Liver (tissue), 9 donors: ENCODE data around the gene MYBPH. TPM values are rescaled to one million over a fixed set of nuclear protein-coding genes. Genes with fewer than 3 reads are reported as not detected.

Experiments
- DNase-seq: peaks from one replicate; pipeline ENCODE4 v3.0.0-alpha.2; 2017; ENCODE audit warnings: low spot score
- H3K27ac ChIP-seq, 2 donors: one replicate each; pipeline ENCODE4 v1.7.0; 2013; ENCODE audit warnings: inconsistent platforms in 2 of 2, low read length in 2 of 2, control low read depth in 1 of 2, low read depth in 1 of 2, mild to moderate bottlenecking in 1 of 2
- H3K27me3 ChIP-seq, 4 donors: one replicate each; pipeline versions ENCODE4 v1.6.1 to v1.7.0; 2013; ENCODE audit warnings: low read length in 3 of 4, inconsistent platforms in 1 of 4, mild to moderate bottlenecking in 1 of 4, moderate library complexity in 1 of 4; ENCODE audit not compliant: control insufficient read depth in 4 of 4, insufficient read depth in 4 of 4
- H3K36me3 ChIP-seq, 4 donors: one replicate each; pipeline versions ENCODE4 v1.6.1 to v1.7.0; 2013; ENCODE audit warnings: low read length in 3 of 4, mild to moderate bottlenecking in 3 of 4, low read depth in 1 of 4, moderate library complexity in 1 of 4; ENCODE audit not compliant: control insufficient read depth in 4 of 4, insufficient read depth in 3 of 4
- H3K4me1 ChIP-seq, 4 donors: one replicate each; pipeline versions ENCODE4 v1.6.1 to v1.7.0; 2013; ENCODE audit warnings: low read length in 3 of 4, mild to moderate bottlenecking in 3 of 4, moderate library complexity in 1 of 4; ENCODE audit not compliant: control insufficient read depth in 4 of 4, insufficient read depth in 4 of 4
- H3K4me3 ChIP-seq, 3 donors: one replicate each; pipeline versions ENCODE4 v1.6.1 to v1.7.0; 2013; ENCODE audit warnings: low read length in 3 of 3, control low read depth in 1 of 3, low read depth in 1 of 3, mild to moderate bottlenecking in 1 of 3
- H3K9ac ChIP-seq, 2 donors: one replicate each; pipeline ENCODE4 v1.7.0; 2013; ENCODE audit warnings: low read length in 2 of 2, mild to moderate bottlenecking in 2 of 2, moderate library complexity in 2 of 2, control low read depth in 1 of 2, low read depth in 1 of 2
- H3K9me3 ChIP-seq, 4 donors: one replicate each; pipeline versions ENCODE4 v1.6.1 to v1.7.0; 2013; ENCODE audit warnings: low read length in 3 of 4; ENCODE audit not compliant: control insufficient read depth in 4 of 4
- EGR1 ChIP-seq, 2 donors: IDR thresholded peaks; 2 replicates each; pipeline ENCODE4 v1.6.1; 2016 to 2018; ENCODE audit warnings: antibody characterized with exemption in 2 of 2, low read depth in 2 of 2
- FOXA2 ChIP-seq: IDR thresholded peaks from 2 replicates; pipeline ENCODE4 v1.6.1; 2016; ENCODE audit warnings: antibody characterized with exemption
- GABPA ChIP-seq, 2 donors: IDR thresholded peaks in 1 of 2; conservative IDR thresholded peaks in 1 of 2; 2 replicates each; pipeline ENCODE4 v1.6.1; 2016; ENCODE audit warnings: antibody characterized with exemption in 2 of 2, mild to moderate bottlenecking in 1 of 2, moderate library complexity in 1 of 2
- HNF4A ChIP-seq, 2 donors: conservative IDR thresholded peaks; 2 replicates each; pipeline ENCODE4 v1.6.1; 2016; ENCODE audit warnings: antibody characterized with exemption in 2 of 2, mild to moderate bottlenecking in 2 of 2
- HNF4G ChIP-seq: IDR thresholded peaks from 2 replicates; pipeline ENCODE4 v1.6.1; 2016; ENCODE audit warnings: antibody characterized with exemption
- JUND ChIP-seq, 2 donors: IDR thresholded peaks; 2 replicates each; pipeline ENCODE4 v1.6.1; 2016; ENCODE audit warnings: antibody characterized with exemption in 2 of 2
- NR2F2 ChIP-seq: IDR thresholded peaks from 2 replicates; pipeline ENCODE4 v1.6.1; 2016; ENCODE audit warnings: antibody characterized with exemption
- RXRA ChIP-seq, 2 donors: IDR thresholded peaks; 2 replicates each; pipeline ENCODE4 v1.6.1; 2017 to 2018; ENCODE audit warnings: antibody characterized with exemption in 2 of 2, mild to moderate bottlenecking in 1 of 2
- SP1 ChIP-seq: IDR thresholded peaks from 2 replicates; pipeline ENCODE4 v1.6.1; 2018; ENCODE audit warnings: antibody characterized with exemption, mild to moderate bottlenecking
- TAF1 ChIP-seq: conservative IDR thresholded peaks from 2 replicates; pipeline ENCODE4 v1.6.1; 2016; ENCODE audit warnings: antibody characterized with exemption, mild to moderate bottlenecking
- YY1 ChIP-seq: IDR thresholded peaks from 2 replicates; pipeline ENCODE4 v1.6.1; 2016; ENCODE audit warnings: antibody characterized with exemption, mild to moderate bottlenecking
- WGBS: extraction: QIAGEN DNeasy Blood & Tissue Kit; methylation state at CpG from one replicate; pipeline ENCODE4 v1.1.7; 2013; 5-methylcytosine and 5-hydroxymethylcytosine counted together
- polyA plus RNA-seq, 2 donors: library from polyadenylated mRNA; stranded (reverse) in 1 of 2; unstranded in 1 of 2; fragments of 200-250 nt in 1 of 2; fragments of >200 nt in 1 of 2; fragmentation: Nextera tagmentation in 1 of 2; extraction: Ambion mirVana in 1 of 2; gene quantifications; one replicate each; pipeline versions ENCODE4 v1.2.1 to v1.2.3, GENCODE V29; 2013 to 2015
- total RNA-seq, 2 donors: library from RNA; depleted of rRNA; stranded (reverse); fragments of >200 nt; gene quantifications; one replicate each; pipeline ENCODE4 v1.2.3, GENCODE V29; 2014
- TF ChIP-seq, protein P1 (sequence below): IDR thresholded peaks from 2 replicates; pipeline ENCODE4 v1.6.1; 2016; ENCODE audit warnings: antibody characterized with exemption
- TF ChIP-seq, protein P2 (sequence below): fragments of 150-350 bp; IDR thresholded peaks from 2 replicates; pipeline ENCODE4 v1.5.1; 2017; ENCODE audit warnings: improper control_type of control experiment, low read depth, low read length; ENCODE audit not compliant: missing input control
- TF ChIP-seq, protein P3 (sequence below): IDR thresholded peaks from 2 replicates; pipeline ENCODE4 v1.6.1; 2016; ENCODE audit warnings: antibody characterized with exemption, mild to moderate bottlenecking
- TF ChIP-seq, protein P4 (sequence below): IDR thresholded peaks from 2 replicates; pipeline ENCODE4 v1.6.1; 2016; ENCODE audit warnings: antibody characterized with exemption
- TF ChIP-seq, protein P5 (sequence below): IDR thresholded peaks from 2 replicates; pipeline ENCODE4 v1.6.1; 2016; ENCODE audit warnings: antibody characterized with exemption
- donor health status: healthy.
- donor health status: healthy.
- donor health status: healthy.
- donor health status: healthy.
- donor health status: healthy.

MYBPH gene
- total and polyA plus RNA-seq, 4 donors = 0.09 TPM; not detected in 3

DNA sequence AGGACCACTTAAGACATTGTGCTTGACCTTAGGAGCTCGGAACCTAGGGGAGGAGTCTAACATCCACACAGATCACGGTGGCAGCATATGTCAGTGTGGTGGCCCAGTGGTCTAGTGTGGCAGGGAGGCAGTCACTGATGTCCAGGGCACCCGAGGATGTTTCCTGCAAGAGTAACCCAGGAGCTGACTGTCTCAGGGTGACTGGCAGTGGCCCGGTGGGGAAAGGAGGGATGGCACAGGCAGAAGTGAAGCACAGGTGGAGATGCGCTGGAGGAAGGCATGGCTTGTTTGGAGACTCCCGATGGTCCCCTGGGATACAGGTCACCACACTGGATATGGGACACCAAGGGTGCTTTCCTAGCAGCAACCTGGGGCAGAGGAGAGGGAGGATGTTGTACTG is 37.5 kb upstream of the MYBPH start:
- 92% methylated on average over 6 of the region's 6 CpGs for WGBS
- no peaks in the 10 kb centered on the region for H3K9me3 ChIP-seq
- TF ChIP-seq RXRA (IDR thresholded peaks at IDR 0.05) = no peak
- TF ChIP-seq JUND (IDR thresholded peaks at IDR 0.05) = no peak
- no peak for TF ChIP-seq TAF1
- no peak for TF ChIP-seq SP1
- TF ChIP-seq FOXA2 = no peak
- TF ChIP-seq, protein P1, sequence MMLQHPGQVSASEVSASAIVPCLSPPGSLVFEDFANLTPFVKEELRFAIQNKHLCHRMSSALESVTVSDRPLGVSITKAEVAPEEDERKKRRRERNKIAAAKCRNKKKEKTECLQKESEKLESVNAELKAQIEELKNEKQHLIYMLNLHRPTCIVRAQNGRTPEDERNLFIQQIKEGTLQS = no peak
- TF ChIP-seq, protein P2, sequence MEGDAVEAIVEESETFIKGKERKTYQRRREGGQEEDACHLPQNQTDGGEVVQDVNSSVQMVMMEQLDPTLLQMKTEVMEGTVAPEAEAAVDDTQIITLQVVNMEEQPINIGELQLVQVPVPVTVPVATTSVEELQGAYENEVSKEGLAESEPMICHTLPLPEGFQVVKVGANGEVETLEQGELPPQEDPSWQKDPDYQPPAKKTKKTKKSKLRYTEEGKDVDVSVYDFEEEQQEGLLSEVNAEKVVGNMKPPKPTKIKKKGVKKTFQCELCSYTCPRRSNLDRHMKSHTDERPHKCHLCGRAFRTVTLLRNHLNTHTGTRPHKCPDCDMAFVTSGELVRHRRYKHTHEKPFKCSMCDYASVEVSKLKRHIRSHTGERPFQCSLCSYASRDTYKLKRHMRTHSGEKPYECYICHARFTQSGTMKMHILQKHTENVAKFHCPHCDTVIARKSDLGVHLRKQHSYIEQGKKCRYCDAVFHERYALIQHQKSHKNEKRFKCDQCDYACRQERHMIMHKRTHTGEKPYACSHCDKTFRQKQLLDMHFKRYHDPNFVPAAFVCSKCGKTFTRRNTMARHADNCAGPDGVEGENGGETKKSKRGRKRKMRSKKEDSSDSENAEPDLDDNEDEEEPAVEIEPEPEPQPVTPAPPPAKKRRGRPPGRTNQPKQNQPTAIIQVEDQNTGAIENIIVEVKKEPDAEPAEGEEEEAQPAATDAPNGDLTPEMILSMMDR = no peak
- TF ChIP-seq EGR1 (IDR thresholded peaks at IDR 0.05; ENCODE audit: low read depth in 2 of 2) = no peak
- no peak for TF ChIP-seq HNF4G
- no peak for TF ChIP-seq HNF4A (conservative IDR thresholded peaks at IDR 0.05)
- no peak for TF ChIP-seq YY1
- TF ChIP-seq, protein P3, sequence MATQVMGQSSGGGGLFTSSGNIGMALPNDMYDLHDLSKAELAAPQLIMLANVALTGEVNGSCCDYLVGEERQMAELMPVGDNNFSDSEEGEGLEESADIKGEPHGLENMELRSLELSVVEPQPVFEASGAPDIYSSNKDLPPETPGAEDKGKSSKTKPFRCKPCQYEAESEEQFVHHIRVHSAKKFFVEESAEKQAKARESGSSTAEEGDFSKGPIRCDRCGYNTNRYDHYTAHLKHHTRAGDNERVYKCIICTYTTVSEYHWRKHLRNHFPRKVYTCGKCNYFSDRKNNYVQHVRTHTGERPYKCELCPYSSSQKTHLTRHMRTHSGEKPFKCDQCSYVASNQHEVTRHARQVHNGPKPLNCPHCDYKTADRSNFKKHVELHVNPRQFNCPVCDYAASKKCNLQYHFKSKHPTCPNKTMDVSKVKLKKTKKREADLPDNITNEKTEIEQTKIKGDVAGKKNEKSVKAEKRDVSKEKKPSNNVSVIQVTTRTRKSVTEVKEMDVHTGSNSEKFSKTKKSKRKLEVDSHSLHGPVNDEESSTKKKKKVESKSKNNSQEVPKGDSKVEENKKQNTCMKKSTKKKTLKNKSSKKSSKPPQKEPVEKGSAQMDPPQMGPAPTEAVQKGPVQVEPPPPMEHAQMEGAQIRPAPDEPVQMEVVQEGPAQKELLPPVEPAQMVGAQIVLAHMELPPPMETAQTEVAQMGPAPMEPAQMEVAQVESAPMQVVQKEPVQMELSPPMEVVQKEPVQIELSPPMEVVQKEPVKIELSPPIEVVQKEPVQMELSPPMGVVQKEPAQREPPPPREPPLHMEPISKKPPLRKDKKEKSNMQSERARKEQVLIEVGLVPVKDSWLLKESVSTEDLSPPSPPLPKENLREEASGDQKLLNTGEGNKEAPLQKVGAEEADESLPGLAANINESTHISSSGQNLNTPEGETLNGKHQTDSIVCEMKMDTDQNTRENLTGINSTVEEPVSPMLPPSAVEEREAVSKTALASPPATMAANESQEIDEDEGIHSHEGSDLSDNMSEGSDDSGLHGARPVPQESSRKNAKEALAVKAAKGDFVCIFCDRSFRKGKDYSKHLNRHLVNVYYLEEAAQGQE = no peak
- TF ChIP-seq, protein P4, sequence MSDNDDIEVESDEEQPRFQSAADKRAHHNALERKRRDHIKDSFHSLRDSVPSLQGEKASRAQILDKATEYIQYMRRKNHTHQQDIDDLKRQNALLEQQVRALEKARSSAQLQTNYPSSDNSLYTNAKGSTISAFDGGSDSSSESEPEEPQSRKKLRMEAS = no peak
- TF ChIP-seq, protein P5, sequence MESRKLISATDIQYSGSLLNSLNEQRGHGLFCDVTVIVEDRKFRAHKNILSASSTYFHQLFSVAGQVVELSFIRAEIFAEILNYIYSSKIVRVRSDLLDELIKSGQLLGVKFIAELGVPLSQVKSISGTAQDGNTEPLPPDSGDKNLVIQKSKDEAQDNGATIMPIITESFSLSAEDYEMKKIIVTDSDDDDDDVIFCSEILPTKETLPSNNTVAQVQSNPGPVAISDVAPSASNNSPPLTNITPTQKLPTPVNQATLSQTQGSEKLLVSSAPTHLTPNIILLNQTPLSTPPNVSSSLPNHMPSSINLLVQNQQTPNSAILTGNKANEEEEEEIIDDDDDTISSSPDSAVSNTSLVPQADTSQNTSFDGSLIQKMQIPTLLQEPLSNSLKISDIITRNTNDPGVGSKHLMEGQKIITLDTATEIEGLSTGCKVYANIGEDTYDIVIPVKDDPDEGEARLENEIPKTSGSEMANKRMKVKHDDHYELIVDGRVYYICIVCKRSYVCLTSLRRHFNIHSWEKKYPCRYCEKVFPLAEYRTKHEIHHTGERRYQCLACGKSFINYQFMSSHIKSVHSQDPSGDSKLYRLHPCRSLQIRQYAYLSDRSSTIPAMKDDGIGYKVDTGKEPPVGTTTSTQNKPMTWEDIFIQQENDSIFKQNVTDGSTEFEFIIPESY = no peak
- no peak for TF ChIP-seq NR2F2
- no peaks in the 10 kb centered on the region for H3K4me1 ChIP-seq
- no peak for DNase-seq
- no peak overlapping the region for H3K27ac ChIP-seq
- no peak overlapping the region for H3K9ac ChIP-seq
- H3K27me3 ChIP-seq = no peaks in the 10 kb centered on the region
- no peaks in the 10 kb centered on the region for H3K36me3 ChIP-seq
- no peak overlapping the region for H3K4me3 ChIP-seq

DNA sequence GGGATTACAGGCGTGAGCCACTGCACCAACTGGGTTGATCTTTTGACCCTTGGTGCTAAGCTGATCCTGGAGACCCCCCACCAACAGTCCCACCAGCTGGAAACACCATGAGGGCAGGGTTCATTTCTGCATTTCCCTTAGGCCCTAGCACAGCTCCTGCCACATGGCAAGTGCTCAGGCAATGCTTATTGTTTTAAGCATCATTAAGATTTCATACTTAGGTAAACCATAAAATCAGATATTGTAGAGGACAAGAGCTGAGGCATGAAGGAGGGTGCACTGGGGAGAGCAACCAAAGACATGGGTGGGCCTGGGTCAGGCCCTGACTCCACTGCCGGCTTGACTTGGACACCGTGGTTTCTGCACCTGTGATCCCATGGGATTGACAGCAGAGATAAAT is 36.2 kb upstream of the MYBPH start:
- Histone ChIP-seq H3K4me3 (no peak overlapping the region), H3K4me1 (no peaks in the 10 kb centered on the region), H3K36me3 (no peaks in the 10 kb centered on the region), H3K9ac (no peak overlapping the region), H3K27ac (no peak overlapping the region), H3K9me3 (no peaks in the 10 kb centered on the region), H3K27me3 (no peaks in the 10 kb centered on the region)
- WGBS = 96% methylated on average over 3 of the region's 3 CpGs
- no peak for TF ChIP-seq GABPA (IDR thresholded peaks at IDR 0.05 in 1 of 2, conservative IDR thresholded peaks at IDR 0.05 in 1 of 2)
- TF ChIP-seq, protein P4 = no peak
- TF ChIP-seq, protein P2 = no peak
- no peak for TF ChIP-seq RXRA (IDR thresholded peaks at IDR 0.05)
- no peak for TF ChIP-seq HNF4G
- no peak for DNase-seq
